ENCODE data around the gene DPP6.
"Not testable (repeated sequence)": the region's sequence is repeated elsewhere in the genome, so short reads cannot be mapped to it uniquely, and the experiment has no call there.

DPP6 gene

GRCh38 chr7:154078523-154078922 lies 26.3 kb downstream of the DPP6 start:
- DNase-seq: not testable (repeated sequence)

DNA sequence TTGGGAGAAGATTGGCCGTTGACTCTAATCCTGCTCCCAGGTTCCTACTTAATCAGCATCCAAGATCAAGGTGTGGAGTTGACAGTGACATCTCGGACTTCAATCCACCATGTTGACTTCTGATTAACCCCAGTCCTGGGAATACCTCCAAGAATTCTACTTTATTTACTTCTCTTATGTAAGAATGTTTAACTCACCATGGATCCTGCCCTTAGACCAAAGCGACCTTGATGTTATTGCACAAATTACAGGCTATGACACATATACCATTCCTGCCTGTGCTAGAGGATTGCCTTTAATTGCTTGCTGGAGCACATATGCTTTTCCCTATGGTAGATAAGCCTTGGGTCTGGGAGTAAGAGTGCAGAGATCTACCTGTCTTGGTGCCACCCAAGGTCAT lies 28.1 kb downstream of the DPP6 start:
- DNase-seq: not testable (repeated sequence)

DNA sequence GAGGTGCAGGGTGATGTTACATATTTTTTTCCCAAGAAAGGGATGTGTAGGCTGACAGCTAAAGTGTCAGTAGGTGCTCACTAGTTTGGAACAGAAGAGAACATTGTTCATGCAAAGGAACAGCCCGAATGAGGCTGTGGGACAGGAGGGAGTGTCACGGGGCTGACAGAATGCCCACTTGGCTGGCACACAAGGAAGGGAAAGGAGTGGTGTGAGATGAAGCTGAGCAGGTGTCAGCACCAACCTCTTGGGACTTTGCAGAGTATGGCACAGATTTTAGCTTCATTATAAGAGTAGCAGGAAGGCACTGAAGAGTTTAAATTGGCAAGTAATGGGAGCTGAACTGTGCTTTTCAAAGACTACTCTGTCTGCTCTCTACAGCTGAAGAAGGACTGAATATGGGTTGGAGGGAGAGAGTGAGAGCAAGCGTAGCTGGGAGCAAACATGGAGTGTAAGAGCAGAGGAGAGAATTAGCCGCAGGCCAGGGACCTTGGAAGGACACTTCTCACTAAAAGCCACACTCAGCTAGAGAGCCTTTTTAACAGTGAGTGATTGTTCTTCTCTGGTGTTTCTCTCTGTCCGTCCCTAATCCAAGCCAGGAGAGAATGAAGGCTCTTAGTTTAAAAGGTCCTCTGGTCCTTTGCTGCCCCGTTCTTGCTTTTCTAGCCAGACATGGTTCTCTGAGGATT lies 35.0 kb downstream of the DPP6 start:
- DNase-seq: not testable (repeated sequence)

DNA sequence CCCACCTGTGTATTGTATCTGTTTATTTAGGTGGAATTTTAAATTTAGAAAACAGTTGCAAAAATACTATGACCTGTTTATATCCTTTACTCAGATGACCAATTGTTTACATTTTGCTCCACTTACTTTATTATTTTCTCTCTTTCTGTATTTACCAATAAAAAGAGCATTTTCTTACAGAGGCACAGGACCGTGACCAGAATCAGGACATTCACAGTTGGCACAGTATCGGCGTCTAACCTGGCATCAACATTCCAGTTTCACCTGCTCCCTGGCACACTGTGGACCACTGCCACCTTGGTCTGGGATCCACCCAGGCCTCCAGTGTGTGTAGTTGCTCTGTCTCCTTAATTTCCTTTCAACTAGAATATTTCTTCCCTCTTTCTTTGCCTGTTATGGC lies 39.9 kb downstream of the DPP6 start:
- not testable (repeated sequence) for DNase-seq

GRCh38 chr7:154095201-154095600 lies 43.0 kb downstream of the DPP6 start:
- not testable (repeated sequence) for DNase-seq

DNA sequence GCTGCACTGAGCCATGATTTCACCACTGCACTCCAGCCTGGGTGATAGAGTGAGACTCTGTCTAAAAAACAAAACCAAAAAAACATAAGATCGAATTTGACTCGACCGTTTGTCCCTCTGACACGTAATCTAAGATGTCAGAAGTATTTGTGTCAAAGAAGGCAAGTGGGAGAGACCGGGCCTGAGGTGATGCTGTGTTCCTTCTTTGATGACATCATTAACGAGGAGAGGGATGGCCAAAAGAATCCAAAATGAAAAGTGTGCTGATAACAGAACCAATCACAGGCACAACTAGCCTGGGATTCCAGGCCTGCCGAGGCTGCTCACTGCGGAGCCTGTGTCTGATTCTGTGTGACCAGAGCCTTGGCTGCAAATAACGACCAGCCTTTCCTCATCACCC lies 52.9 kb downstream of the DPP6 start:
- DNase-seq: not testable (repeated sequence)

GRCh38 chr7:154109615-154110014 lies 57.4 kb downstream of the DPP6 start:
- DNase-seq: not testable (repeated sequence)

DNA sequence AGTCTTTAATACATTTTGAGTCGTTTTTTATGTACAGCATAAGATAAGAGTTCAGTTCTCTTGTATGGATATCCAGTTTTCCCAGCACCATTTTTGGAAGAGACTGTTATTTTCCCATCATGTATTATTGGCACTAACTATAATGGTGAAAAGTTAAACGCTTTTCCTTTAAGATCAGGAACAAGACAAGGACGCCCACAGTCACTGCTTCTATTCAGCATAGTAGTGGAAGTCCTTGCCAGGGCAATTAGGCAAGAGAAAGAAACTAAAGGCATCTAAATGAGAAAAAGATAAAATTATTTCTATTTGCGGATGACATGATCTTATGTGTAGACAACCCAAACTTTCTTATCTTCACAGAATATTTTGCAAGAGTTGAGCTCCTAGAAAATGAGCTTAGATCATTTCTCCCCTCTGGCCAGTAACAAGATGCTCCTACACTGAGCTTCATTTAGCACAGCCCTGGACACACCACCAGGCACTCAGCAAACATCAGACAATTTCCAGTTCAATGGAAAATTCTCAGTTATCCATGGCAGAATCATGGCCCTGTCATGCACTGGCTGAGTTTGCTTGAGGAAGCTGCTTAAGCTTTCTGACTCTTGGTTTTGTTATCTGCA lies 61.6 kb downstream of the DPP6 start:
- DNase-seq: not testable (repeated sequence)

DNA sequence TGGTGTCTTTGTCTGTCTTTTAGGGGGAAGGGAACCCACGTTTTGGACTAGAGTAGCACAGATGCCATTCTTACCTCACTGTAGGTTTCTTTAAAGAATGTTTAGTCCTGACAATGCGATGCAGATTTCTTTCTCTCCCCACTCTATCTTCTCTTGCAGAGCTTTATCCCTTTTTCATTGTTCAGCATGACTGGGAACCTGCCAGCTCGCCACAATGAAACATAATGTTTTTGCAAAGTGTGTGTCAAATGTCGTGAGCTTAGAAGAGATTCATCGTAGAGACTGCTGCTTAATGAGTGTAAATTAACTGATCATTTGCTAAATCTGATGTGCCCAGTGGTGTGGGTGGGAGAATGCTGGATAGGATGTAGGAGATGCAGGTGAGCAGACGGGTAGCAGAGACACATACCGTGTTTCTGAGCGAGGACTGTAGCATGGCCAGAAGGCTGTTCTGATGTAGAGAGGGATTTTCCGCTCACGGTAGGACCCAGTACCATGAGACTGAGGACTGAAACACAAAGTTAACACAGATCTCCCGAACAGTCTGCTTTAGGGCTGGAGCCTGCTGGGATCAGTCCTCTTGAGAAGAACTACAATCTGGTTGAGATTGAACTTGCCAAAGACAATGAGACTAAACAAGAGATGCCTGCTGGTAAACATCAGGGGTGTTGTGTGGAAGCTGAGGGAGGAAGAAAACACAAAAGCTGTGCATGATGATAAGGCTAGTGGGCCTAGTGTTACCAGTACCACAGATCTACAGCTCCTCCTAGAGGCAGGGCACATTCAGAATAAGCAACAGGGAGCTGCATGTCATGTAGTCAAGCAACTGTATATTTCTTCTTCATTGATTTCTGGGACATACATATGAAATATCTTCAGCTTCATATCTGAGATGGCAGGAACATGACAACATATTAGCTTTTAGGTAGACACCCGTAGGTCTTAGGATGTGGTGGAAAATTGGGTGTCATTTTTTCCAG lies 65.5 kb downstream of the DPP6 start:
- DNase-seq: not testable (repeated sequence)

- not testable (repeated sequence) for DNase-seq
Observed at GRCh38 chr7:154120825-154121224, 68.6 kb downstream of the DPP6 start.

DNA sequence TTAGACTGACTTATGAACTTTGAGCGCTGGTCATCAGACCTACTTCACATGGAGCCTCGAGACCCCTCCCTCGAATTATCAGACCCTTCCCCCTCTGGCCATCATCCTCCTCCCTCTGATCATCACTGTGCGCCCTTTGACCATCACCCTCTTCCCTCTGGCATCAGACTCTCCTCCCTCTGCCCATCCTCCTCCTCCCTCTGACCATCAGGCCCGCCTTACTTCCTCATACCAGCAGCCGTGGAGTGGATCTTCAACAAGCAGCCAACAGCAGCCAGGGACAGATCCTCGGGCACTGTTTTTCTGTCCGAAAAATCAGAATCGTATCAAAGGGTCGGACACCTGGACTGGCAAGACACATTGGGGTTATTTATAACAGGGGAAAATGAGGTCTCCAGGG lies 70.5 kb downstream of the DPP6 start:
- DNase-seq: not testable (repeated sequence)

- DNase-seq: not testable (repeated sequence)
Observed at GRCh38 chr7:154123397-154123796, 71.2 kb downstream of the DPP6 start.

DNA sequence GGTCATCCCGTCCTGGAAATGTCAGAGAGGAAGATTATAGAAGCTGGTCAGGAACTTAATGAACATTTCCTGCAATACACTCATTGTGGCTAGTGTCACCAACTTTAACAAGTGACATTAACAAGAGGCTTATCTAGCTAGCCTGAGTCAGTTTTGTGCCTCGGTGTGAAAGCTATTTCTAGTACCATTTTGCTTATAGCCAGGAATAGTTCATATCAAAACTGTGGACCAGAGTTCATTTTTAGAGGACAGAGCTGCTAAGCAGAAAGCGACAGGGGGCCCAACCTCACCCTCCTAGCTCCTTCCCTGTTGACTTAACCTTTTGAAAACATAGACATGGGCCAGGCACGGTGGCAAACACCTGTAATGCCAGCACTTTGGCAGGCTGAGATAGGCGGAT lies 76.9 kb downstream of the DPP6 start:
- DNase-seq: not testable (repeated sequence)

- not testable (repeated sequence) for DNase-seq
Observed at GRCh38 chr7:154132617-154133016, 80.4 kb downstream of the DPP6 start.

DNA sequence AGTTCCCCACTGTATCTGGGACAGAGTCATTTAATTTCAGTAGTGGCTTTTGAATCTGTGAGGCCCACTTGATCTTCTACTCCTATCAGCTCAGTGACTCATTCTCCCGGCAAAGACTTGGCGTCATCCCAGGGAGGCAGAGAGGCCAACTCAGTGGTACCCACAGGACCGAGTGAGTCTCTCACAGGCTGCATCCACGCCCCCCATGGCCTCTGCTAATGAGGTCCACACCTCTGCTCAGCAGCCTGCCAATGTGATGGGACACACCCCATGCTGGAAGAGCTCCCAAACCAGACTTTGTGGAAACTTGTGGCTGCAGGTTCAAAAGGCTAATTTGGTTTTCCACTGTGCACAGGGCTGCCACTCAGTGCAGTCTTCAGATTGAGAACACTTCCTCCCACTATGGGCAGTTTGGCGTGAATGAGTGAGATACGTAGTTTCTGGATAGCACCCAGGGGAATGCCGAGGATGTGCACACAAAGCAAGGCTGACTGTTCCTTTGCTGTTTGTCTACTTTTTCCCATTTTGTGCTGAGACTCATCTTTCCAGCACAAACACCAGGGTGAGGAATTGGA lies 81.6 kb downstream of the DPP6 start:
- DNase-seq: not testable (repeated sequence)

DNA sequence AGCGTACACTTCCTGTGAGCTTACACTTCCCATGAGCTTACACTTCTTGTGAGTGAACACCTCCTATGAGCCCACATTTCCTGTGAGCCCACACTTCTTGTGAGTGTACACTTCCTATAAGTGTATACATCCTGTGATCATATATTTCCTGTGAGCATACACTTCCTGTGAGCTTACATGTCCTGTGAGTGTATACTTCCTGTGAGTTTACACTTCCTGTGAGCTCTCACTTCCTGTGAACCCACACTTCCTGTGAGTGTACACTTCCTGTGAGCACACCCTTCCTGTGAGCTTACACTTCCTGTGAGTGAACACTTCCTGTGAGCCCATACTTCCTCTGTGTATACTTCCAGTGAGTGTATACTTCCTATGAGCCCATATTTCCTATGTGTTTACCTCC lies 82.5 kb downstream of the DPP6 start:
- not testable (repeated sequence) for DNase-seq

DNA sequence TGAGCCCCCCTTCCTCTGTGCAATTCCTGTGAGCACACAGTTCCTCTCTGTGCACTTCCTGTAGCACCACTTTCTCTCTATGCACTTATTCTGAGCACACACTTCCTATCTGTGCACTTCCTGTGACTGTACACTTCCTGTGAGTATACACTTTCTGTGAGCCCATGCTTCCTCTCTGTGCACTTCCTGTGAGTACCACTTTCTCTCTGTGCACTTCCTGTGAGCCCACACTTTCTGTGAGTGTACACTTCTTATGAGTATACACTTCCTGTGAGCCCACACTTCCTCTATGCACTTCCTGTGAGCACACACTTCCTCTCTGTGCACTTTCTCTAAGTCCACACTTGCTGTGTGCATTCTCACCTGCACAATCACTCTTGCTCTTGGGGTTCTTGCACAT lies 83.4 kb downstream of the DPP6 start:
- DNase-seq: not testable (repeated sequence)

GRCh38 chr7:154145922-154146706 lies 93.9 kb downstream of the DPP6 start:
- not testable (repeated sequence) for DNase-seq

DNA sequence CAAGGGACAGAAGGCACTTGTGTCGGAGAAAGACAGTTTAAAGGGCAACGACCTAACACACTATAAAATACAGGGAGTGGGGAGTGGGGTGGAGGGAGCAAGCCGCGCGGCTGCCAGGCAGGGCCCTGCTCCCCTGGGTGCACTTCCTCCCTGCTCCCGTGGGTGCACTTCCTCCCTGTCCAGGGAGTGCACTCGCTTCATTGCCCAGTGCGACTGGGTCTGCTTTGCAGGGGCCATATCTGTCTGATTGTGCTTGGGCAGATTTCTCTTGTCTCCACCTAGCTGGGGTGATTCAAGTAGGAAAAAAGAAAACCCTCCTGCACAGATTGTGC lies 94.5 kb downstream of the DPP6 start:
- not testable (repeated sequence) for DNase-seq

DNA sequence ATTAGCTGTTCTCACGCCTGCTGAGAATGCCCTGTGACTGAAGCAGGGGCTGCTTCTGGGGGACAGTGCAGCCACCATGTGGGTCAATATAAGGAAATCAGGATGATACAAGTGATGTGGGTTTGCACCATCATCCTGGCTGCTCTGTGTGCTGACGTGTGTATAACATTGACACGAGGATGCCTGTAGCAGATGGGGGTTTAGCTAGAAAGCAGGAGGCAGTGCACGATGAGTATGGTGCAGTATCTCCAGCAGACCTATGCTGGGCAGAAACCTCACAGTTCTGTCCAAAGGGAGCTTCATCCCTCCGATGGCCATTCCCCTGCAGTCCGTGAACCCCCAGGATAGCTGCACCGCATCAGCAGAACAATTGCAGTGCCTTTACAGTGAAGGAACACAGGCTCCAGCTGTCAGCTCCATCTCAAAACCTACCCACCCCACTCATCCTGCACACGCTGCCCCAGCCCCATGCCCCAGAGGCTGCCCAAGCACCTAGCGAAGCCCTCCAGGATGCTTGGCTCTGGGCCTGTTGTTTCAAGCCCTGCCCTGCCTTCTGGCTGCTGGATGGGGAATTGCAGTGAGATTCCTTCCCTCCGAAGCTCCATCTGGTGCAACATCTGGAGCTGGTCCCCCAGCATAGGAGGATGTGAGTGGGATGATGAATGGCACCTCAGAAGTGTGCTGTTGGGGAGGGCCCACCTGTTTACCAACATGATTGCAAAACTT lies 96.8 kb downstream of the DPP6 start:
- DNase-seq: not testable (repeated sequence)

GRCh38 chr7:154150656-154151055 lies 98.5 kb downstream of the DPP6 start:
- not testable (repeated sequence) for DNase-seq

- DNase-seq: not testable (repeated sequence)
Observed at GRCh38 chr7:154151306-154151705, 99.1 kb downstream of the DPP6 start.
